HepG2 (cell line): Measurements from ENCODE around the gene LIMK2. TPM values are rescaled to one million over a fixed set of nuclear protein-coding genes. Genes with fewer than 3 reads are reported as not detected.
A peak's percentile ranks its signal among the peaks of the same experiment; 100 is the strongest.

Experiments used
- ARNT ChIP-seq: fragments of 450-650 bp; IDR thresholded peaks from 2 replicates; pipeline ENCODE4 v1.6.1; 2017
- ATF1 ChIP-seq: IDR thresholded peaks from 2 replicates; pipeline ENCODE4 v1.6.1; 2016; ENCODE audit warnings: mild to moderate bottlenecking, control low read depth
- DR1 ChIP-seq: sonication (generic); formaldehyde crosslinking; IDR thresholded peaks from 2 replicates; pipeline ENCODE4 v1.8.0; 2021; ENCODE audit warnings: mild to moderate bottlenecking, missing genetic modification reagents, inconsistent platforms
- ELF4 ChIP-seq: sonication (generic); formaldehyde crosslinking; IDR thresholded peaks from 2 replicates; pipeline ENCODE4 v1.5.0; 2020; ENCODE audit warnings: missing genetic modification reagents, mild to moderate bottlenecking, moderate library complexity, borderline replicate concordance
- FOXK2 ChIP-seq: fragments of 450-650 bp; IDR thresholded peaks from 2 replicates; pipeline ENCODE4 v1.6.1; 2016
- HNRNPK ChIP-seq: fragments of 200-400 bp; formaldehyde crosslinking; IDR thresholded peaks from 2 replicates; pipeline ENCODE4 v1.6.1; 2018; ENCODE audit warnings: low read length, low read depth, moderate library complexity, mild to moderate bottlenecking; ENCODE audit not compliant: poor library complexity, severe bottlenecking
- NFATC3 ChIP-seq: sonication (generic); formaldehyde crosslinking; IDR thresholded peaks from 2 replicates; pipeline ENCODE4 v1.5.1; 2020; ENCODE audit warnings: mild to moderate bottlenecking, missing genetic modification reagents
- NFE2L2 ChIP-seq: fragments of 150-350 bp; IDR thresholded peaks from 2 replicates; pipeline ENCODE4 v1.6.1; 2014; ENCODE audit warnings: low read length
- RFX1 ChIP-seq: fragments of 450-650 bp; IDR thresholded peaks from 2 replicates; pipeline ENCODE4 v1.6.1; 2017
- RXRB ChIP-seq: IDR thresholded peaks from 2 replicates; pipeline ENCODE4 v1.6.1; 2016; ENCODE audit warnings: borderline replicate concordance, missing genetic modification reagents, missing compliant biosample characterization
- TAF1 ChIP-seq: sonication (generic); formaldehyde crosslinking; IDR thresholded peaks from 2 replicates; pipeline ENCODE4 v1.4.0; 2020; ENCODE audit warnings: missing genetic modification reagents
- ZC3H13 ChIP-seq: sonication (generic); formaldehyde crosslinking; IDR thresholded peaks from 2 replicates; pipeline ENCODE4 v1.8.1; 2023; ENCODE audit warnings: mild to moderate bottlenecking, missing genetic modification reagents, moderate library complexity
- ZFP36 ChIP-seq: fragments of 150-350 bp; IDR thresholded peaks from 2 replicates; pipeline ENCODE4 v1.6.1; 2018; ENCODE audit warnings: borderline replicate concordance, low read length, low read depth; ENCODE audit not compliant: partially characterized antibody
- ZFP62 ChIP-seq: sonication (generic); formaldehyde crosslinking; IDR thresholded peaks from 2 replicates; pipeline ENCODE4 v1.4.0; 2020; ENCODE audit warnings: missing genetic modification reagents
- ZNF180 ChIP-seq: sonication (generic); formaldehyde crosslinking; IDR thresholded peaks from 2 replicates; pipeline ENCODE4 v1.4.0; 2020; ENCODE audit warnings: low read depth, missing genetic modification reagents, borderline replicate concordance
- ZNF256 ChIP-seq: sonication (generic); formaldehyde crosslinking; conservative IDR thresholded peaks from 2 replicates; pipeline ENCODE4 v1.4.0; 2020; ENCODE audit warnings: missing genetic modification reagents
- ZNF33A ChIP-seq: sonication (generic); formaldehyde crosslinking; IDR thresholded peaks from 2 replicates; pipeline ENCODE4 v1.5.1; 2020; ENCODE audit warnings: missing genetic modification reagents, mild to moderate bottlenecking, moderate library complexity, borderline replicate concordance
- ZNF430 ChIP-seq: sonication (generic); formaldehyde crosslinking; IDR thresholded peaks from 2 replicates; pipeline ENCODE4 v1.9.0; 2021; ENCODE audit warnings: mild to moderate bottlenecking, missing genetic modification reagents
- ZNF44 ChIP-seq: sonication (generic); formaldehyde crosslinking; IDR thresholded peaks from 2 replicates; pipeline ENCODE4 v1.5.1; 2020; ENCODE audit warnings: mild to moderate bottlenecking, missing genetic modification reagents
- ZNF572 ChIP-seq: sonication (generic); formaldehyde crosslinking; IDR thresholded peaks from 2 replicates; pipeline ENCODE4 v1.5.1; 2020; ENCODE audit warnings: mild to moderate bottlenecking, missing genetic modification reagents
- ZNF768 ChIP-seq: sonication (generic); formaldehyde crosslinking; IDR thresholded peaks from 2 replicates; pipeline ENCODE4 v1.4.0; 2020; ENCODE audit warnings: missing genetic modification reagents
- polyA plus RNA-seq, 8 experiments: library from polyadenylated mRNA; depleted of rRNA in 3 of 8; stranded (reverse) in 7 of 8; unstranded in 1 of 8; fragments of >200 nt; fragmentation: Illumina TruSeq in 4 of 8; extraction: Trizol in 4 of 8; gene quantifications; 2 replicates each; pipeline versions ENCODE4 v1.2.1 to v1.2.3, GENCODE V29; 2011 to 2016; ENCODE audit warnings: low read depth in 4 of 8, missing spikeins in 1 of 8, mixed read lengths in 1 of 8; ENCODE audit not compliant: insufficient read depth in 1 of 8
- total RNA-seq, 5 experiments: library from RNA; depleted of rRNA; stranded (reverse); fragments of >200 nt; fragmentation: Illumina TruSeq; extraction: Trizol; gene quantifications; 2 replicates each; pipeline ENCODE4 v1.2.3, GENCODE V29; 2016; ENCODE audit warnings: low read depth in 1 of 5
- TF ChIP-seq, protein P1 (sequence below): sonication (generic); formaldehyde crosslinking; IDR thresholded peaks from 2 replicates; pipeline ENCODE4 v1.9.0; 2021; ENCODE audit warnings: missing genetic modification reagents, mild to moderate bottlenecking, borderline replicate concordance
- TF ChIP-seq, protein P2 (sequence below): IDR thresholded peaks from 2 replicates; pipeline ENCODE4 v1.6.1; 2018; ENCODE audit warnings: missing genetic modification reagents, mild to moderate bottlenecking, missing compliant biosample characterization
- TF ChIP-seq, protein P3 (sequence below): sonication (generic); formaldehyde crosslinking; IDR thresholded peaks from 2 replicates; pipeline ENCODE4 v1.8.0; 2022; ENCODE audit warnings: mild to moderate bottlenecking, missing genetic modification reagents, borderline replicate concordance
- TF ChIP-seq, protein P4 (sequence below): sonication (generic); formaldehyde crosslinking; conservative IDR thresholded peaks from 2 replicates; pipeline ENCODE4 v1.4.0; 2020; ENCODE audit warnings: missing genetic modification reagents

The LIMK2 gene
- total and polyA plus RNA-seq, 2 of the 13 experiments (the other 11 are each of a cell fraction or from before 2014, with no cell fraction given): 20.9 to 29.8 TPM

DNA sequence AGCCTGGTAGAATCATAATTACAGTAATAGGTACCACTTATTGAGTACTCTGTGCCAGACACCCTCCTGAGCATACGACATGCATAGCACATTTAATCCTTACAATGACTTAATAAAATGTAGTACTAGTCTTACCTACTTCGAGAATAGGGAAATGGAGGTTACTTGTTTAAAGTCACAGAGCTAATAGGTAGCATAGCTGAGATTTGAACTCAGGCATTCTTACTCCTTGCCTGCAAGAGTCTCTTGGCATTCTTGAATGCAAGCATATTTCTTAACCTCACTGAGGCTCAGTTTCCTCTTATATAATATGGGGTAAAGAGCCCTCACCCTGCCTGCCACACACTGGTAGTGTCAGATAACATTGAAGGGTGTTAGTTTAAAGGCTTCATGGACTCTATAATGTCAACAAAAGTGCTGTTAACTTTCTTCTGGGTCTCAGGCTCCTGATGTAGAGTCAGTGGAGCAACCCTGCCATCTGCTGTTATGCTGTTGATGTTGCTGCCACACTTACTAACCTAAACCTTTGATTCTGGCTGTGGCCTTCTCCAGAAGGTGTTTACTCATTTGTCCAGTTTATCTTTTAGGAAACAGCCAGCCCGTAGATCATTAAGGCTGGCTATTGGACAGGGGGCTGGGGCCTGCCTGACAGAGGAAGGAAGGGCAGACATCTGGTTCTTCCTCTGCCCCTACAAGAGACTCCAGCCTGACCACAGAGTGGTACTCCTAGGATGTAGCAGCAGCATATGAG is 18.9 kb downstream of the LIMK2 start (continued):
- TF ChIP-seq, protein P1, sequence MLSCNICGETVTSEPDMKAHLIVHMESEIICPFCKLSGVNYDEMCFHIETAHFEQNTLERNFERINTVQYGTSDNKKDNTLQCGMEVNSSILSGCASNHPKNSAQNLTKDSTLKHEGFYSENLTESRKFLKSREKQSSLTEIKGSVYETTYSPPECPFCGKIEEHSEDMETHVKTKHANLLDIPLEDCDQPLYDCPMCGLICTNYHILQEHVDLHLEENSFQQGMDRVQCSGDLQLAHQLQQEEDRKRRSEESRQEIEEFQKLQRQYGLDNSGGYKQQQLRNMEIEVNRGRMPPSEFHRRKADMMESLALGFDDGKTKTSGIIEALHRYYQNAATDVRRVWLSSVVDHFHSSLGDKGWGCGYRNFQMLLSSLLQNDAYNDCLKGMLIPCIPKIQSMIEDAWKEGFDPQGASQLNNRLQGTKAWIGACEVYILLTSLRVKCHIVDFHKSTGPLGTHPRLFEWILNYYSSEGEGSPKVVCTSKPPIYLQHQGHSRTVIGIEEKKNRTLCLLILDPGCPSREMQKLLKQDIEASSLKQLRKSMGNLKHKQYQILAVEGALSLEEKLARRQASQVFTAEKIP: no peak
- TF ChIP-seq ARNT (no peak), HNRNPK (no peak), FOXK2 (no peak), ZFP62 (no peak), ATF1 (CRISPR knock-in tag) (no peak), ZNF430 (CRISPR knock-in tag) (no peak), RFX1 (no peak), ZNF256 (CRISPR knock-in tag) (no peak), NFE2L2 (no peak), TAF1 (CRISPR knock-in tag) (no peak), RXRB (CRISPR knock-in tag) (peak; percentile 55), ZNF768 (CRISPR knock-in tag) (no peak), ZNF572 (CRISPR knock-in tag) (no peak), NFATC3 (CRISPR knock-in tag) (no peak), ZC3H13 (CRISPR knock-in tag) (no peak), ZNF44 (CRISPR knock-in tag) (no peak; the same call in 1 of the 2 replicates), ELF4 (CRISPR knock-in tag) (no peak), ZFP36 (no peak), ZNF180 (no peak), DR1 (CRISPR knock-in tag) (no peak), ZNF33A (CRISPR knock-in tag) (no peak)
- TF ChIP-seq, protein P2, sequence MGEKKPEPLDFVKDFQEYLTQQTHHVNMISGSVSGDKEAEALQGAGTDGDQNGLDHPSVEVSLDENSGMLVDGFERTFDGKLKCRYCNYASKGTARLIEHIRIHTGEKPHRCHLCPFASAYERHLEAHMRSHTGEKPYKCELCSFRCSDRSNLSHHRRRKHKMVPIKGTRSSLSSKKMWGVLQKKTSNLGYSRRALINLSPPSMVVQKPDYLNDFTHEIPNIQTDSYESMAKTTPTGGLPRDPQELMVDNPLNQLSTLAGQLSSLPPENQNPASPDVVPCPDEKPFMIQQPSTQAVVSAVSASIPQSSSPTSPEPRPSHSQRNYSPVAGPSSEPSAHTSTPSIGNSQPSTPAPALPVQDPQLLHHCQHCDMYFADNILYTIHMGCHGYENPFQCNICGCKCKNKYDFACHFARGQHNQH (CRISPR knock-in tag): peak; percentile 64; the same call in 1 of the 2 replicates
- TF ChIP-seq, protein P3, sequence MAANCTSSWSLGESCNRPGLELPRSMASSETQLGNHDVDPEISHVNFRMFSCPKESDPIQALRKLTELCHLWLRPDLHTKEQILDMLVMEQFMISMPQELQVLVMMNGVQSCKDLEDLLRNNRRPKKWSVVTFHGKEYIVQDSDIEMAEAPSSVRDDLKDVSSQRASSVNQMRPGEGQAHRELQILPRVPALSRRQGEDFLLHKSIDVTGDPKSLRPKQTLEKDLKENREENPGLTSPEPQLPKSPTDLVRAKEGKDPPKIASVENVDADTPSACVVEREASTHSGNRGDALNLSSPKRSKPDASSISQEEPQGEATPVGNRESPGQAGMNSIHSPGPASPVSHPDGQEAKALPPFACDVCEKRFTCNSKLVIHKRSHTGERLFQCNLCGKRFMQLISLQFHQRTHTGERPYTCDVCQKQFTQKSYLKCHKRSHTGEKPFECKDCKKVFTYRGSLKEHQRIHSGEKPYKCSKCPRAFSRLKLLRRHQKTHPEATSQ: no peak
- TF ChIP-seq, protein P4, sequence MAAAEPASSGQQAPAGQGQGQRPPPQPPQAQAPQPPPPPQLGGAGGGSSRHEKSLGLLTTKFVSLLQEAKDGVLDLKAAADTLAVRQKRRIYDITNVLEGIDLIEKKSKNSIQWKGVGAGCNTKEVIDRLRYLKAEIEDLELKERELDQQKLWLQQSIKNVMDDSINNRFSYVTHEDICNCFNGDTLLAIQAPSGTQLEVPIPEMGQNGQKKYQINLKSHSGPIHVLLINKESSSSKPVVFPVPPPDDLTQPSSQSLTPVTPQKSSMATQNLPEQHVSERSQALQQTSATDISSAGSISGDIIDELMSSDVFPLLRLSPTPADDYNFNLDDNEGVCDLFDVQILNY (CRISPR knock-in tag): no peak
